Activated CD4-positive, CD25-positive, alpha-beta regulatory T cell treated with anti-CD3 and anti-CD28 coated beads, Interleukin-2, amount 50 U/mL, for 16 hours (primary cell): ENCODE results near the gene ZDHHC14.
"Not testable (repeated sequence)": the region's sequence is repeated elsewhere in the genome, so short reads cannot be mapped to it uniquely, and the experiment has no call there.

Experiments used
- DNase-seq: peaks from one replicate; pipeline ENCODE4 v3.0.0-alpha.2; 2020; ENCODE audit warnings: low read depth, low spot score

Gene ZDHHC14

GRCh38 chr6:157714153-157714490 lies 333.1 kb downstream of the ZDHHC14 start:
- DNase-seq = no peak

- no peak for DNase-seq
Observed at GRCh38 chr6:157715728-157716164, 334.8 kb downstream of the ZDHHC14 start.

- DNase-seq = no peak
Observed at GRCh38 chr6:157716251-157716995, 335.4 kb downstream of the ZDHHC14 start.

- DNase-seq = no peak
Observed at GRCh38 chr6:157717340-157717748, 336.4 kb downstream of the ZDHHC14 start.

GRCh38 chr6:157718503-157719187 lies 337.7 kb downstream of the ZDHHC14 start:
- DNase-seq = no peak

GRCh38 chr6:157720964-157721363 lies 340.0 kb downstream of the ZDHHC14 start:
- DNase-seq = not testable (repeated sequence)

- DNase-seq = no peak
Observed at GRCh38 chr6:157721426-157721825, 340.4 kb downstream of the ZDHHC14 start.

- DNase-seq = no peak
Observed at GRCh38 chr6:157721830-157722229, 340.8 kb downstream of the ZDHHC14 start.

GRCh38 chr6:157723376-157723775 lies 342.4 kb downstream of the ZDHHC14 start:
- no peak for DNase-seq

GRCh38 chr6:157724138-157724820 lies 343.3 kb downstream of the ZDHHC14 start:
- DNase-seq = no peak

- DNase-seq = no peak
Observed at GRCh38 chr6:157724960-157725741, 344.2 kb downstream of the ZDHHC14 start.

- DNase-seq = no peak
Observed at GRCh38 chr6:157725836-157726235, 344.8 kb downstream of the ZDHHC14 start.

GRCh38 chr6:157726892-157727628 lies 346.1 kb downstream of the ZDHHC14 start:
- no peak for DNase-seq
